Common myeloid progenitor, CD34-positive (primary cell): ENCODE results near the gene TCL1A.
A peak's percentile ranks its signal among the peaks of the same experiment; 100 is the strongest.

Source experiments
- CTCF ChIA-PET: fragments of 350-600 bp; sonication (Branson Sonifier 250); formaldehyde crosslinking; loops from one replicate; lab custom pipeline; 2021; ENCODE audit warnings: antibody characterized with exemption; lab: Charles Lee
- POLR2A ChIA-PET: fragments of 350-600 bp; sonication (Branson Sonifier 250); formaldehyde crosslinking; loops from one replicate; lab custom pipeline; 2021; ENCODE audit warnings: antibody characterized with exemption; lab: Charles Lee
- DNase-seq, 3 donors: peaks; one replicate each; pipeline versions ENCODE4 v3.0.0 to v3.0.0-alpha.2; 2013
- H3K27ac ChIP-seq, 2 experiments: 1 replicate in 1 of 2; 2 replicates in 1 of 2; pipeline ENCODE4 v1.7.0; 2013; ENCODE audit warnings: inconsistent platforms in 2 of 2, low read length in 2 of 2, mild to moderate bottlenecking in 2 of 2, low read depth in 1 of 2, moderate library complexity in 1 of 2; ENCODE audit not compliant: severe bottlenecking in 2 of 2, insufficient read depth in 1 of 2, poor library complexity in 1 of 2
- H3K27me3 ChIP-seq, 5 experiments: replicated peaks in 2 of 5; 1 replicate in 3 of 5; 2 replicates in 2 of 5; pipeline versions ENCODE4 v1.6.1 to v1.7.0; 2013; ENCODE audit warnings: low read length in 4 of 5, mild to moderate bottlenecking in 2 of 5, moderate library complexity in 2 of 5, inconsistent platforms in 1 of 5; ENCODE audit not compliant: insufficient read depth in 5 of 5, control insufficient read depth in 4 of 5
- H3K36me3 ChIP-seq, 4 experiments: 1 replicate in 2 of 4; 2 replicates in 2 of 4; pipeline versions ENCODE4 v1.6.1 to v1.7.0; 2013; ENCODE audit warnings: low read length in 3 of 4, control low read depth in 1 of 4, mild to moderate bottlenecking in 1 of 4; ENCODE audit not compliant: control insufficient read depth in 4 of 4, insufficient read depth in 4 of 4
- H3K4me1 ChIP-seq, 4 experiments: 1 replicate in 3 of 4; 2 replicates in 1 of 4; pipeline versions ENCODE4 v1.6.1 to v1.7.1; 2013; ENCODE audit warnings: low read length in 3 of 4, mild to moderate bottlenecking in 3 of 4, control low read depth in 1 of 4, inconsistent platforms in 1 of 4, moderate library complexity in 1 of 4; ENCODE audit not compliant: control insufficient read depth in 4 of 4, insufficient read depth in 4 of 4; ENCODE audit errors: control extremely low read depth in 1 of 4
- H3K4me3 ChIP-seq, 7 experiments: 1 replicate in 4 of 7; 2 replicates in 3 of 7; pipeline versions ENCODE4 v1.5.1 to v1.7.0; 2013; ENCODE audit warnings: mild to moderate bottlenecking in 7 of 7, low read length in 6 of 7, moderate library complexity in 6 of 7, inconsistent platforms in 2 of 7, low read depth in 2 of 7, control low read depth in 1 of 7; ENCODE audit not compliant: insufficient read depth in 4 of 7, control insufficient read depth in 1 of 7; ENCODE audit errors: extremely low read depth in 1 of 7
- H3K9me3 ChIP-seq, 5 experiments: 1 replicate in 4 of 5; 2 replicates in 1 of 5; pipeline versions ENCODE4 v1.6.1 to v1.7.1; 2013; ENCODE audit warnings: low read length in 4 of 5, mild to moderate bottlenecking in 2 of 5, inconsistent platforms in 1 of 5, low read depth in 1 of 5, moderate library complexity in 1 of 5; ENCODE audit not compliant: control insufficient read depth in 4 of 5, insufficient read depth in 2 of 5; ENCODE audit errors: control extremely low read depth in 1 of 5
- WGBS: methylation state at CpG from one replicate; pipeline ENCODE4 v1.1.5; 2013; ENCODE audit not compliant: insufficient coverage; 5-methylcytosine and 5-hydroxymethylcytosine counted together

Gene TCL1A

GRCh38 chr14:95690815-95691214, 23.1 kb downstream of the TCL1A start:
- Histone ChIP-seq H3K4me1 (no peaks in the 10 kb centered on the region), H3K27ac (no peak overlapping the region), H3K9me3 (no peaks in the 10 kb centered on the region), H3K27me3 (peaks cover 0 to 22% (median 2%) of the 10 kb centered on the region in 5 experiments), H3K36me3 (no peaks in the 10 kb centered on the region), H3K4me3 (no peak overlapping the region)
- 79% methylated on average over 9 of the region's 10 CpGs for WGBS
- CTCF ChIA-PET = no interaction called here
- POLR2A ChIA-PET = no interaction called here
- DNase-seq = no peak

GRCh38 chr14:95689441-95689840, 24.5 kb downstream of the TCL1A start:
- H3K9me3 ChIP-seq = no peaks in the 10 kb centered on the region
- no peaks in the 10 kb centered on the region for H3K4me1 ChIP-seq
- no peak overlapping the region for H3K4me3 ChIP-seq
- no peak overlapping the region for H3K27ac ChIP-seq
- CTCF ChIA-PET = no interaction called here
- no peak for DNase-seq
- POLR2A ChIA-PET = no interaction called here
- no peaks in the 10 kb centered on the region for H3K36me3 ChIP-seq
- H3K27me3 ChIP-seq = peaks cover 0 to 20% (median 0%) of the 10 kb centered on the region in 5 experiments
- 80% methylated on average over 2 of the region's 5 CpGs for WGBS

GRCh38 chr14:95686935-95687334, 27.0 kb downstream of the TCL1A start:
- WGBS = 90% methylated on average over 2 of the region's 2 CpGs
- POLR2A ChIA-PET = no interaction called here
- no peak for DNase-seq
- Histone ChIP-seq H3K4me3 (no peak overlapping the region), H3K27me3 (peaks cover 0 to 10% (median 4%) of the 10 kb centered on the region in 5 experiments), H3K4me1 (no peaks in the 10 kb centered on the region), H3K9me3 (no peaks in the 10 kb centered on the region), H3K36me3 (no peaks in the 10 kb centered on the region), H3K27ac (no peak overlapping the region)
- CTCF ChIA-PET = interaction anchor here (0.8 to 1.0 kb wide), 2 partner anchors 12 to 125 kb away, joined by 3 read pairs; no protein-coding TSS in a partner anchor

GRCh38 chr14:95685978-95686922, 27.7 kb downstream of the TCL1A start, which contains the start of gene TCL1B:
TSS of gene TCL1B (plus strand) at chr14:95686426. CDS start at chr14:95686468, 42 bp downstream.
- peaks cover 0 to 10% (median 4%) of the 10 kb centered on the region in 5 experiments for H3K27me3 ChIP-seq
- no peaks in the 10 kb centered on the region for H3K4me1 ChIP-seq
- CTCF ChIA-PET = interaction anchor here (0.8 to 1.0 kb wide), 3 partner anchors 12 to 125 kb away, joined by 3 read pairs; no protein-coding TSS in a partner anchor
- no peak within 1 kb of the TSS for H3K4me3 ChIP-seq
- 91% methylated on average over 23 of the region's 38 CpGs for WGBS
- DNase-seq = no peak
- H3K27ac ChIP-seq = no peak within 1 kb of the TSS
- POLR2A ChIA-PET = no interaction called here
- H3K36me3 ChIP-seq = no peaks in the 10 kb centered on the region
- no peaks in the 10 kb centered on the region for H3K9me3 ChIP-seq

- Histone ChIP-seq H3K9me3 (no peaks in the 10 kb centered on the region), H3K4me3 (no peak overlapping the region), H3K36me3 (no peaks in the 10 kb centered on the region), H3K27me3 (peaks cover 0 to 10% (median 4%) of the 10 kb centered on the region in 5 experiments), H3K4me1 (no peaks in the 10 kb centered on the region), H3K27ac (no peak overlapping the region)
- DNase-seq = peak in 2 of 3 donors; percentile 22 to 26
- CTCF ChIA-PET = interaction anchor here (0.7 to 1.9 kb wide), 9 partner anchors 9 to 240 kb away, joined by 3 to 8 read pairs (median 4); no protein-coding TSS in a partner anchor
- POLR2A ChIA-PET = no interaction called here
- WGBS = 52% methylated on average over 4 of the region's 4 CpGs
Measured at GRCh38 chr14:95683793-95684192, 30.1 kb downstream of the TCL1A start.

- H3K4me3 ChIP-seq = no peak overlapping the region
- peaks cover 0 to 4% (median 0%) of the 10 kb centered on the region in 5 experiments for H3K9me3 ChIP-seq
- no peaks in the 10 kb centered on the region for H3K36me3 ChIP-seq
- DNase-seq = no peak
- ChIA-PET POLR2A (no interaction called here), CTCF (no interaction called here)
- H3K27me3 ChIP-seq = peaks cover 0 to 10% (median 4%) of the 10 kb centered on the region in 5 experiments
- no CpG with 5 or more reads among the region's 2 CpGs for WGBS
- no peaks in the 10 kb centered on the region for H3K4me1 ChIP-seq
- H3K27ac ChIP-seq = no peak overlapping the region
Measured at GRCh38 chr14:95681153-95681552, 32.8 kb downstream of the TCL1A start.
